DOHH2 (cell line): Measurements from ENCODE around the gene SH2D7.

ENCODE experiments used
- EZH2phosphoT487 ChIP-seq: fragments of 200-600 bp; sonication (generic); IDR thresholded peaks from 2 replicates; pipeline ENCODE4 v1.6.1; 2017; ENCODE audit warnings: borderline replicate concordance, mild to moderate bottlenecking, antibody characterized with exemption, low read length, moderate library complexity, mixed read lengths
- TF ChIP-seq, protein P1 (sequence below): fragments of 200-600 bp; sonication (generic); IDR thresholded peaks from one replicate; pipeline ENCODE4 v1.5.1; 2014; ENCODE audit warnings: antibody characterized with exemption, mild to moderate bottlenecking, low read depth, low read length; ENCODE audit not compliant: poor library complexity, severe bottlenecking

- TF ChIP-seq, protein P1, sequence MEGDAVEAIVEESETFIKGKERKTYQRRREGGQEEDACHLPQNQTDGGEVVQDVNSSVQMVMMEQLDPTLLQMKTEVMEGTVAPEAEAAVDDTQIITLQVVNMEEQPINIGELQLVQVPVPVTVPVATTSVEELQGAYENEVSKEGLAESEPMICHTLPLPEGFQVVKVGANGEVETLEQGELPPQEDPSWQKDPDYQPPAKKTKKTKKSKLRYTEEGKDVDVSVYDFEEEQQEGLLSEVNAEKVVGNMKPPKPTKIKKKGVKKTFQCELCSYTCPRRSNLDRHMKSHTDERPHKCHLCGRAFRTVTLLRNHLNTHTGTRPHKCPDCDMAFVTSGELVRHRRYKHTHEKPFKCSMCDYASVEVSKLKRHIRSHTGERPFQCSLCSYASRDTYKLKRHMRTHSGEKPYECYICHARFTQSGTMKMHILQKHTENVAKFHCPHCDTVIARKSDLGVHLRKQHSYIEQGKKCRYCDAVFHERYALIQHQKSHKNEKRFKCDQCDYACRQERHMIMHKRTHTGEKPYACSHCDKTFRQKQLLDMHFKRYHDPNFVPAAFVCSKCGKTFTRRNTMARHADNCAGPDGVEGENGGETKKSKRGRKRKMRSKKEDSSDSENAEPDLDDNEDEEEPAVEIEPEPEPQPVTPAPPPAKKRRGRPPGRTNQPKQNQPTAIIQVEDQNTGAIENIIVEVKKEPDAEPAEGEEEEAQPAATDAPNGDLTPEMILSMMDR = no peak
- no peak for TF ChIP-seq EZH2phosphoT487
These were observed 43.8 kb upstream of the SH2D7 start for GRCh38 chr15:78048628-78048920.
